IMR-90 (cell line): ENCODE results near the gene TAPBP. TPM values are rescaled to one million over a fixed set of nuclear protein-coding genes. Genes with fewer than 3 reads are reported as not detected.

Source experiments
- ATAC-seq: fragments of 200-7000 bp; cut with Tn5 transposase; 2 replicates; pipeline ENCODE4 v1.9.1; 2020; ENCODE audit warnings: low read depth, mild to moderate bottlenecking, moderate library complexity
- BruUV-seq: library from RNA; stranded (reverse); fragments of 400-500 nt; replicated peaks from 2 replicates; lab custom pipeline; 2021; lab: Mats Ljungman, UMichigan
- CTCF ChIA-PET: fragments of 300-600 bp; formaldehyde crosslinking; extraction: SDS; loops from one replicate; lab custom pipeline; 2021; ENCODE audit warnings: antibody characterized with exemption; lab: Yijun Ruan, JAX
- POLR2A ChIA-PET: fragments of 300-600 bp; sonication (Branson Sonifier 250); formaldehyde crosslinking; loops from one replicate; lab custom pipeline; 2022; ENCODE audit warnings: antibody characterized with exemption; ENCODE audit not compliant: unreplicated experiment; lab: Charles Lee
- DNase-seq: peaks from one replicate; pipeline ENCODE4 v3.0.0; 2013
- H2AFZ ChIP-seq: replicated peaks from 2 replicates; pipeline ENCODE3; 2013; ENCODE audit warnings: low read length, mild to moderate bottlenecking; ENCODE audit not compliant: poor library complexity
- H2AK5ac ChIP-seq: 2 replicates; pipeline ENCODE4 v1.6.1; 2013; ENCODE audit warnings: low read depth, low read length, inconsistent platforms
- H2AK9ac ChIP-seq: replicated peaks from 2 replicates; pipeline ENCODE3; 2013; ENCODE audit warnings: mild to moderate bottlenecking, low read depth, low read length, moderate library complexity; ENCODE audit not compliant: poor library complexity
- H2BK120ac ChIP-seq: 2 replicates; pipeline ENCODE4 v1.6.1; 2013; ENCODE audit warnings: low read depth, low read length, inconsistent platforms
- H2BK15ac ChIP-seq: 3 replicates; pipeline ENCODE4 v1.6.1; 2013; ENCODE audit warnings: low read depth, low read length, inconsistent platforms
- H2BK20ac ChIP-seq: 2 replicates; pipeline ENCODE4 v1.6.1; 2013; ENCODE audit warnings: low read depth, mild to moderate bottlenecking, inconsistent platforms, low read length, moderate library complexity
- H2BK5ac ChIP-seq: 2 replicates; pipeline ENCODE4 v1.6.1; 2013; ENCODE audit warnings: mild to moderate bottlenecking, low read depth, low read length, inconsistent platforms; ENCODE audit not compliant: poor library complexity, severe bottlenecking
- H3K14ac ChIP-seq: replicated peaks from 2 replicates; pipeline ENCODE4 v1.6.1; 2013; ENCODE audit warnings: low read depth, low read length, inconsistent platforms
- H3K18ac ChIP-seq: 2 replicates; pipeline ENCODE4 v1.6.1; 2013; ENCODE audit warnings: low read depth, low read length, control low read depth
- H3K23ac ChIP-seq: 2 replicates; pipeline ENCODE4 v1.6.1; 2013; ENCODE audit warnings: low read depth, low read length, inconsistent platforms
- H3K27ac ChIP-seq: 2 replicates; pipeline ENCODE4 v1.5.1; 2013; ENCODE audit warnings: mild to moderate bottlenecking, control low read depth, low read length; ENCODE audit not compliant: insufficient read depth
- H3K27me3 ChIP-seq: 2 replicates; pipeline ENCODE4 v1.6.1; 2013; ENCODE audit warnings: low read length; ENCODE audit not compliant: control insufficient read depth, insufficient read depth
- H3K36me3 ChIP-seq: 2 replicates; pipeline ENCODE4 v1.6.1; 2013; ENCODE audit warnings: low read length, mixed read lengths; ENCODE audit not compliant: control insufficient read depth, insufficient read depth
- H3K4ac ChIP-seq: 2 replicates; pipeline ENCODE4 v1.6.1; 2013; ENCODE audit warnings: low read depth, low read length, inconsistent platforms
- H3K4me1 ChIP-seq: 2 replicates; pipeline ENCODE4 v1.6.1; 2013; ENCODE audit warnings: low read length, mixed read lengths; ENCODE audit not compliant: control insufficient read depth, insufficient read depth
- H3K4me2 ChIP-seq: 2 replicates; pipeline ENCODE4 v1.6.1; 2013; ENCODE audit warnings: low read depth, mild to moderate bottlenecking, control low read depth, low read length, moderate library complexity
- H3K4me3 ChIP-seq: 2 replicates; pipeline ENCODE4 v1.5.1; 2013; ENCODE audit warnings: low read depth, mild to moderate bottlenecking, control low read depth, low read length, moderate library complexity; ENCODE audit not compliant: insufficient read depth
- H3K56ac ChIP-seq: 2 replicates; pipeline ENCODE4 v1.6.1; 2013; ENCODE audit warnings: low read length, inconsistent platforms; ENCODE audit not compliant: insufficient read depth; ENCODE audit errors: extremely low read depth
- H3K79me1 ChIP-seq, 2 experiments: 2 replicates each; pipeline ENCODE4 v1.6.1; 2013; ENCODE audit warnings: low read length in 2 of 2, inconsistent platforms in 1 of 2, low read depth in 1 of 2
- H3K9ac ChIP-seq: 2 replicates; pipeline ENCODE4 v1.6.1; 2013; ENCODE audit warnings: low read depth, low read length, control low read depth
- H3K9me1 ChIP-seq: 2 replicates; pipeline ENCODE4 v1.6.1; 2013; ENCODE audit warnings: low read length, inconsistent platforms; ENCODE audit not compliant: insufficient read depth
- H3K9me3 ChIP-seq: 2 replicates; pipeline ENCODE4 v1.6.1; 2013; ENCODE audit warnings: low read length; ENCODE audit not compliant: control insufficient read depth, insufficient read depth
- H4K20me1 ChIP-seq: 2 replicates; pipeline ENCODE4 v1.6.1; 2013; ENCODE audit warnings: low read length, inconsistent platforms; ENCODE audit not compliant: insufficient read depth
- H4K5ac ChIP-seq: 2 replicates; pipeline ENCODE4 v1.6.1; 2013; ENCODE audit warnings: mild to moderate bottlenecking, low read depth, low read length, control low read depth
- H4K8ac ChIP-seq, 2 experiments: 2 replicates each; pipeline ENCODE4 v1.6.1; 2013; ENCODE audit warnings: low read depth in 2 of 2, low read length in 2 of 2, control low read depth in 1 of 2, inconsistent platforms in 1 of 2
- H4K91ac ChIP-seq: 2 replicates; pipeline ENCODE4 v1.6.1; 2013; ENCODE audit warnings: low read depth, low read length, inconsistent platforms; ENCODE audit not compliant: insufficient read depth
- CTCF ChIP-seq: conservative IDR thresholded peaks from 2 replicates; pipeline ENCODE4 v1.5.1; 2012; ENCODE audit warnings: mild to moderate bottlenecking, low read depth, low read length, improper control_type of control experiment
- FOS ChIP-seq: fragments of 150-350 bp; IDR thresholded peaks from 2 replicates; pipeline ENCODE4 v1.6.1; 2016; ENCODE audit warnings: low read depth, low read length
- MAZ ChIP-seq: IDR thresholded peaks from 2 replicates; pipeline ENCODE4 v1.6.1; 2012; ENCODE audit warnings: low read depth, mild to moderate bottlenecking, low read length, improper control_type of control experiment, moderate library complexity, borderline replicate concordance
- MXI1 ChIP-seq: IDR thresholded peaks from 2 replicates; pipeline ENCODE4 v1.6.1; 2012; ENCODE audit warnings: low read depth, mild to moderate bottlenecking, low read length, moderate library complexity, borderline replicate concordance
- RAD21 ChIP-seq: IDR thresholded peaks from 2 replicates; pipeline ENCODE4 v1.6.1; 2012; ENCODE audit warnings: low read length, improper control_type of control experiment
- RCOR1 ChIP-seq: IDR thresholded peaks from 2 replicates; pipeline ENCODE4 v1.6.1; 2012; ENCODE audit warnings: mild to moderate bottlenecking, low read length, improper control_type of control experiment; ENCODE audit not compliant: insufficient replicate concordance
- RFX5 ChIP-seq: IDR thresholded peaks from 2 replicates; pipeline ENCODE4 v1.8.0; 2012; ENCODE audit warnings: low read depth, mild to moderate bottlenecking, low read length, moderate library complexity
- SMC3 ChIP-seq: fragments of 150-350 bp; IDR thresholded peaks from 2 replicates; pipeline ENCODE4 v1.6.1; 2016; ENCODE audit warnings: low read depth, mild to moderate bottlenecking, antibody characterized with exemption, low read length, moderate library complexity
- WGBS, 2 experiments: methylation state at CpG; one replicate each; pipeline versions ENCODE4 v1.1.5 to v1.1.7; 2013; ENCODE audit warnings: missing lambda C conversion rate in 2 of 2; ENCODE audit not compliant: insufficient read length in 1 of 2; ENCODE audit errors: extremely low coverage in 2 of 2; 5-methylcytosine and 5-hydroxymethylcytosine counted together
- dilution Hi-C: fragments of 300-500 bp; cut with HindIII; formaldehyde crosslinking; loops from one replicate; pipeline ENCODE4 v1.14.3; 2018; ENCODE audit warnings: low sequenced_read_pairs; ENCODE audit not compliant: unreplicated experiment
- in situ Hi-C: fragments of 300-500 bp; cut with MboI; formaldehyde crosslinking; loops from 3 replicates; pipeline ENCODE4 v1.14.3; 2019; ENCODE audit warnings: low sequenced_read_pairs, inconsistent platforms, mixed read lengths
- intact Hi-C: fragments of 100-400 bp; cut with micrococcal nuclease; formaldehyde crosslinking; loops from 2 replicates; pipeline ENCODE4 v1.10.0; 2022
- polyA plus RNA-seq, 3 experiments: library from polyadenylated mRNA; depleted of rRNA; stranded (reverse); fragments of >200 nt; gene quantifications; 2 replicates each; pipeline ENCODE4 v1.2.3, GENCODE V29; 2012; ENCODE audit warnings: low replicate concordance in 1 of 3
- total RNA-seq: library from RNA; depleted of rRNA; stranded (reverse); fragments of >200 nt; gene quantifications from 2 replicates; pipeline ENCODE4 v1.2.3, GENCODE V29; 2012

Gene TAPBP
- total and polyA plus RNA-seq, 2 of the 4 experiments (the other 2 are of a cell fraction) = 13.1 to 63.3 TPM

GRCh38 chr6:33344701-33345697, 31.1 kb upstream of the TAPBP start:
- no peak overlapping the region for H4K8ac ChIP-seq
- H3K27me3 ChIP-seq = peaks cover 1% of the 10 kb centered on the region
- no peak overlapping the region for H2BK120ac ChIP-seq
- H4K20me1 ChIP-seq = no peaks in the 10 kb centered on the region
- H3K27ac ChIP-seq = no peak overlapping the region
- no peak overlapping the region for H3K14ac ChIP-seq
- BruUV-seq = no TSS peak
- no peak overlapping the region for H3K4me3 ChIP-seq
- no peaks in the 10 kb centered on the region for H3K36me3 ChIP-seq
- DNase-seq = peak; percentile 81
- no peak overlapping the region for H3K4me2 ChIP-seq
- no peak overlapping the region; the same call in 1 of the 2 replicates for H3K23ac ChIP-seq
- intact Hi-C loops (loop anchor here (1.0 kb wide), 1 partner anchor 32 kb away; no protein-coding TSS in a partner anchor), in situ Hi-C loops (no loop called here), dilution Hi-C loops (no loop called here)
- H2AFZ ChIP-seq = peak overlapping the region; percentile 34
- no peak overlapping the region for H3K9ac ChIP-seq
- H2AK9ac ChIP-seq = peak overlapping the region; percentile 70
- ATAC-seq = peak; percentile 76
- no peak overlapping the region for H2BK20ac ChIP-seq
- CTCF ChIA-PET = interaction anchor here (0.6 kb wide), 2 partner anchors 16 to 44 kb away, joined by 4 to 7 read pairs; no protein-coding TSS in a partner anchor
- H3K79me1 ChIP-seq = no peaks in the 10 kb centered on the region
- WGBS, 2 experiments = 6% methylated on average over 7 of the region's 22 CpGs; no CpG with 5 or more reads in 1 of the 2 experiments
- H3K4me1 ChIP-seq = peaks cover 2% of the 10 kb centered on the region; the same call in 1 of the 2 replicates
- no peak overlapping the region for H3K18ac ChIP-seq
- POLR2A ChIA-PET = interaction anchor here (0.6 kb wide), 1 partner anchor 96 kb away, joined by 8 read pairs; no protein-coding TSS in a partner anchor
- no peak overlapping the region for H3K4ac ChIP-seq
- no peak overlapping the region for H2BK15ac ChIP-seq
- no peaks in the 10 kb centered on the region for H3K9me1 ChIP-seq
- no peak overlapping the region for H2BK5ac ChIP-seq
- H2AK5ac ChIP-seq = no peak overlapping the region
- H4K91ac ChIP-seq = no peak overlapping the region
- H3K9me3 ChIP-seq = no peaks in the 10 kb centered on the region
- no peak overlapping the region for H4K5ac ChIP-seq
- H3K56ac ChIP-seq = no peak overlapping the region
- TF ChIP-seq MXI1 = no peak
- no peak for TF ChIP-seq MAZ
- no peak for TF ChIP-seq RFX5
- TF ChIP-seq FOS = no peak
- TF ChIP-seq SMC3 = peak; percentile 34
- no peak for TF ChIP-seq RCOR1
- peak; percentile 50 for TF ChIP-seq CTCF
- peak; percentile 53 for TF ChIP-seq RAD21
